PC-9 (cell line): Measurements from ENCODE around the gene WNT16. TPM values are rescaled to one million over a fixed set of nuclear protein-coding genes. Genes with fewer than 3 reads are reported as not detected.

Experiments used
- BruUV-seq: library from RNA; stranded (reverse); fragments of 400-500 nt; replicated peaks from 2 replicates; lab custom pipeline; 2021; lab: Mats Ljungman, UMichigan
- CTCF ChIA-PET: fragments of 300-600 bp; sonication (Branson Sonifier 250); formaldehyde crosslinking; loops from one replicate; lab custom pipeline; 2022; ENCODE audit warnings: antibody characterized with exemption; lab: Charles Lee
- POLR2A ChIA-PET: fragments of 300-600 bp; sonication (Branson Sonifier 250); formaldehyde crosslinking; loops from one replicate; lab custom pipeline; 2022; ENCODE audit warnings: antibody characterized with exemption; ENCODE audit not compliant: unreplicated experiment; lab: Charles Lee
- DNase-seq, 2 experiments: peaks; one replicate each; pipeline versions ENCODE4 v3.0.0 to v3.0.0-alpha.2; 2015 to 2022; ENCODE audit warnings: mixed read lengths in 1 of 2
- H2AFZ ChIP-seq: fragments of 200-600 bp; sonication (generic); 2 replicates; pipeline ENCODE4 v1.8.1; 2017; ENCODE audit warnings: antibody characterized with exemption
- H3F3A ChIP-seq: fragments of 200-600 bp; sonication (generic); 2 replicates; pipeline ENCODE4 v1.8.1; 2017; ENCODE audit warnings: antibody characterized with exemption, mild to moderate bottlenecking, low read depth; ENCODE audit not compliant: insufficient read depth
- H3K27ac ChIP-seq: fragments of 200-600 bp; sonication (generic); 2 replicates; pipeline ENCODE4 v1.6.1; 2016; ENCODE audit warnings: mixed run types
- H3K27me3 ChIP-seq: fragments of 200-600 bp; sonication (generic); 2 replicates; pipeline ENCODE4 v1.6.1; 2016; ENCODE audit warnings: low read depth, mixed run types; ENCODE audit not compliant: insufficient read depth
- H3K36me3 ChIP-seq: fragments of 200-600 bp; sonication (generic); 2 replicates; pipeline ENCODE4 v1.6.1; 2016; ENCODE audit warnings: low read depth, mixed run types
- H3K4me1 ChIP-seq: fragments of 200-600 bp; sonication (generic); replicated peaks from 2 replicates; pipeline ENCODE4 v1.6.1; 2016; ENCODE audit warnings: mixed run types; ENCODE audit not compliant: insufficient read depth
- H3K4me2 ChIP-seq: fragments of 200-600 bp; sonication (generic); 2 replicates; pipeline ENCODE4 v1.6.1; 2017; ENCODE audit warnings: mixed run types
- H3K4me3 ChIP-seq: fragments of 200-600 bp; sonication (generic); 2 replicates; pipeline ENCODE4 v1.6.1; 2016; ENCODE audit warnings: mixed run types
- H3K79me2 ChIP-seq: fragments of 200-600 bp; sonication (generic); 2 replicates; pipeline ENCODE4 v1.6.1; 2017; ENCODE audit warnings: low read depth, mixed run types
- H3K9me2 ChIP-seq: fragments of 200-600 bp; sonication (generic); 2 replicates; pipeline ENCODE4 v1.8.1; 2017; ENCODE audit warnings: mild to moderate bottlenecking; ENCODE audit not compliant: insufficient read depth
- H3K9me3 ChIP-seq: fragments of 200-600 bp; sonication (generic); 2 replicates; pipeline ENCODE4 v1.8.1; 2016; ENCODE audit warnings: low read depth; ENCODE audit not compliant: insufficient read depth
- H4K20me1 ChIP-seq: fragments of 200-600 bp; sonication (generic); 2 replicates; pipeline ENCODE4 v1.8.1; 2017; ENCODE audit not compliant: insufficient read depth
- CTCF ChIP-seq: fragments of 200-600 bp; sonication (generic); conservative IDR thresholded peaks from 2 replicates; pipeline ENCODE4 v1.6.1; 2017; ENCODE audit warnings: mixed run types, antibody characterized with exemption, mild to moderate bottlenecking, moderate library complexity
- EZH2 ChIP-seq: fragments of 200-600 bp; sonication (generic); IDR thresholded peaks from 2 replicates; pipeline ENCODE4 v1.8.0; 2017; ENCODE audit warnings: antibody characterized with exemption, low read depth
- intact Hi-C: fragments of 100-400 bp; cut with micrococcal nuclease; formaldehyde crosslinking; loops from one replicate; pipeline ENCODE4 v1.10.0; 2022; ENCODE audit not compliant: unreplicated experiment
- total RNA-seq: library from RNA; stranded (reverse); gene quantifications from 2 replicates; pipeline ENCODE4 v1.2.3, GENCODE V29; 2021

WNT16 gene
- total RNA-seq, 1 experiment from 2014 or later: not detected

- POLR2A ChIA-PET: interaction anchor here (0.6 kb wide), 1 partner anchor 17 kb away, joined by 3 read pairs; no protein-coding TSS in a partner anchor
- intact Hi-C loops: loop anchor here (10.0 kb wide), 1 partner anchor 353 kb away; the partner anchor contains the start of gene CPED1
These were observed 8.6 kb downstream of the WNT16 start for GRCh38 chr7:121337398-121337797.

GRCh38 chr7:121339082-121339481, 10.3 kb downstream of the WNT16 start:
- CTCF ChIA-PET: no interaction called here
- H2AFZ ChIP-seq: no peak overlapping the region
- no peaks in the 10 kb centered on the region for H3K4me1 ChIP-seq
- no peak overlapping the region for H3K27ac ChIP-seq
- H3K27me3 ChIP-seq: no peaks in the 10 kb centered on the region
- no TSS peak for BruUV-seq
- no peaks in the 10 kb centered on the region for H3F3A ChIP-seq
- POLR2A ChIA-PET: no interaction called here
- H3K79me2 ChIP-seq: no peaks in the 10 kb centered on the region
- no peaks in the 10 kb centered on the region for H3K9me3 ChIP-seq
- no peak overlapping the region for H3K4me3 ChIP-seq
- intact Hi-C loops: loop anchor here (10.0 kb wide), 1 partner anchor 354 kb away; the partner anchor contains the start of gene CPED1
- no peak overlapping the region for H3K4me2 ChIP-seq
- TF ChIP-seq EZH2 (no peak), CTCF (no peak)
- no peaks in the 10 kb centered on the region; the same call in 1 of the 2 replicates for H3K36me3 ChIP-seq
- H4K20me1 ChIP-seq: no peaks in the 10 kb centered on the region
- H3K9me2 ChIP-seq: no peaks in the 10 kb centered on the region
- DNase-seq: no peak

More at GRCh38 chr7:121337398-121337797, 8.6 kb downstream of the WNT16 start:
- TF ChIP-seq CTCF (no peak), EZH2 (no peak)
- Histone ChIP-seq H3F3A (no peaks in the 10 kb centered on the region), H3K4me3 (no peak overlapping the region), H3K4me1 (no peaks in the 10 kb centered on the region), H2AFZ (no peak overlapping the region), H3K27me3 (no peaks in the 10 kb centered on the region), H3K4me2 (no peak overlapping the region), H3K9me3 (no peaks in the 10 kb centered on the region), H3K9me2 (no peaks in the 10 kb centered on the region), H4K20me1 (no peaks in the 10 kb centered on the region), H3K27ac (no peak overlapping the region), H3K36me3 (no peaks in the 10 kb centered on the region), H3K79me2 (no peaks in the 10 kb centered on the region)
- CTCF ChIA-PET: no interaction called here
- no TSS peak for BruUV-seq
- DNase-seq: no peak

GRCh38 chr7:121341933-121342332, 13.1 kb downstream of the WNT16 start:
- no peak for DNase-seq
- H3K79me2 ChIP-seq: no peaks in the 10 kb centered on the region
- no peaks in the 10 kb centered on the region for H3K9me2 ChIP-seq
- H4K20me1 ChIP-seq: no peaks in the 10 kb centered on the region
- no peak overlapping the region for H3K4me3 ChIP-seq
- H3K27ac ChIP-seq: no peak overlapping the region
- no TSS peak for BruUV-seq
- no peaks in the 10 kb centered on the region for H3K4me1 ChIP-seq
- POLR2A ChIA-PET: no interaction called here
- no peak overlapping the region for H3K4me2 ChIP-seq
- intact Hi-C loops: no loop called here
- no peaks in the 10 kb centered on the region for H3K27me3 ChIP-seq
- H3K36me3 ChIP-seq: no peaks in the 10 kb centered on the region; the same call in 1 of the 2 replicates
- no peak overlapping the region for H2AFZ ChIP-seq
- no peaks in the 10 kb centered on the region for H3K9me3 ChIP-seq
- CTCF ChIA-PET: no interaction called here
- H3F3A ChIP-seq: no peaks in the 10 kb centered on the region
- TF ChIP-seq CTCF (no peak), EZH2 (no peak)
